ENCODE data around the gene PAXIP1.

Gene PAXIP1

DNA sequence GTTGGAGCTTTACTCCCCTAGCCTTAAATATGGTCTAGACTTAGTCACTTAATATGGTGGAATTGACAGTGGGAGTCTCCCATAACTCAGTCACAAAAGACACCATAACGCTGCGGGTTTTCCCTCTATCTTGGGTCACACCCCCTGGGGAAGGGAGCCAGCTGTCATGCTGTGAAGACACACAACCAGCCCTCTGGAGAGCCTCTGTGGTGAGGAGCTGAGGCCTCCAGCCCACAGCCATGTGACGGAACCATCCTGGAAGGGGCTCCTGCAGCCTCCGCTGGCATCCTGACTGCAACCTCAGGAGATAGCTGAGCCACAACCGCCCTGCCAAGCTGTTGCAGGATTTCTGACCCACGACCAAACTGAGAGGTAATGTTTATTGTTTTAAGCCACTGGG is 37.9 kb downstream of the PAXIP1 start:
- WGBS = 80% methylated on average over 5 of the region's 6 CpGs
- no peaks in the 10 kb centered on the region for H3K9me3 ChIP-seq (ENCODE audit: control insufficient read depth, low read length)

DNA sequence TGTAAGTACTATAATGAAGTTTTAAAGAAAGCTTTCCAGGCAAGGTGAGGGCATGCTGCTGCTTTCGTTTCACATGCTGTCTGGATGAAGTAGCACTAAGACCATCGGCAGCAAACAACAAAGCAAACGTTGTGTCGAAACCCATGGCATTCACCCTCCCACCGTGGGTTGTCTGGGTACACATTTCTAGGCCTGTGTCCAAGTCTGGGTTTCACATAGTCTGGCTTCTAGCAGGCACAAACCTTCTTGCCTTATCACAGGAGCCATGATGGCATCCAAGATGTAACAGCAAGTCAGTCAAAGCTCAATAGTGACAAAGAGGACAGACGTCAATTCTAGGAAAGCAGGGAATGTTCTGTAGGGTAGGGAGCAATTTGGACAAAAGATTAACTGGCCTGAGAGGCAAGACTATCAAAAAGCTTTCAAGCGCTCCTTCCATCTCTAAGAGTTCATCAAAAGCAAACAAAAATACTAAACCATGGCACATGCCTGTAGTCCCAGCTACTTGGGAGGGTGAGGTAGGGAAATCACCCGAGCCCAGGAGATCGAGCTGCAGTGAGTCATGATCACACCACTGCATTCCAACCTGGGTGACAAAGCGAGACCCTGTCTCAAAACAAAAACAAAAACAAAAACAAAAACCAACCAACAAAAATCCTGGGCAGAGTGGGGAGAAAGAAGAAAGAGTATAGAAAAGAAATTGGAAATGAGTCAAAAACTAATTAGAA is 42.7 kb downstream of the PAXIP1 start:
- Histone ChIP-seq H3K9me3 (ENCODE audit: control insufficient read depth, low read length) (no peaks in the 10 kb centered on the region), H3K23ac (ENCODE audit: low read length in 2 of 2) (no peak overlapping the region), H3K36me3 (ENCODE audit: control insufficient read depth in 1 of 2, insufficient read depth in 2 of 2, low read depth in 1 of 2, low read length in 2 of 2) (peaks cover 26 to 93% of the 10 kb centered on the region in 2 experiments), H4K8ac (ENCODE audit: low read length) (no peak overlapping the region), H3K79me1 (replicated peaks; ENCODE audit: low read length, poor library complexity, severe bottlenecking) (peaks cover 5% of the 10 kb centered on the region), H3K14ac (ENCODE audit: low read length in 2 of 2) (no peak overlapping the region), H3K27ac (ENCODE audit: low read length, poor library complexity, severe bottlenecking) (no peak overlapping the region), H2BK15ac (ENCODE audit: low read depth, poor library complexity, severe bottlenecking) (no peak overlapping the region), H2AFZ (ENCODE audit: low read depth, low read length) (no peak overlapping the region), H2BK5ac (ENCODE audit: low read depth, low read length, poor library complexity, severe bottlenecking) (no peak overlapping the region), H3K4me2 (ENCODE audit: low read length, poor library complexity, severe bottlenecking) (no peak overlapping the region), H3K18ac (ENCODE audit: low read depth in 1 of 2, low read length in 2 of 2) (no peak overlapping the region), H3K27me3 (ENCODE audit: control insufficient read depth in 1 of 2, insufficient read depth in 1 of 2, low read length in 2 of 2) (no peaks in the 10 kb centered on the region), H3K4ac (ENCODE audit: low read depth in 1 of 2, low read length in 2 of 2) (no peak overlapping the region), H3K9ac (ENCODE audit: low read length) (no peak overlapping the region), H4K91ac (ENCODE audit: low read length) (no peak overlapping the region), H3K4me3 (ENCODE audit: insufficient read depth in 1 of 2, low read depth in 1 of 2, low read length in 2 of 2) (no peak overlapping the region), H2BK120ac (ENCODE audit: low read depth, low read length) (no peak overlapping the region), H3K4me1 (ENCODE audit: control insufficient read depth, insufficient read depth, low read depth, low read length) (peaks cover 5% of the 10 kb centered on the region), H2AK5ac (ENCODE audit: low read length, severe bottlenecking) (no peak overlapping the region), H2BK12ac (ENCODE audit: low read length in 2 of 2) (no peak overlapping the region)
- DNase-seq = peak; percentile 6
- 95% methylated on average over 6 of the region's 10 CpGs for WGBS

More for the DNA sequence above, 37.9 kb downstream of the PAXIP1 start:
- H3K79me1 ChIP-seq (replicated peaks; ENCODE audit: low read length, poor library complexity, severe bottlenecking) = peaks cover 11% of the 10 kb centered on the region
- no peak overlapping the region for H3K4me3 ChIP-seq (ENCODE audit: insufficient read depth in 1 of 2, low read depth in 1 of 2, low read length in 2 of 2)
- H2BK120ac ChIP-seq (ENCODE audit: low read depth, low read length) = no peak overlapping the region
- no peak overlapping the region for H2BK15ac ChIP-seq (ENCODE audit: low read depth, poor library complexity, severe bottlenecking)
- no peak overlapping the region for H4K8ac ChIP-seq (ENCODE audit: low read length)
- no peak overlapping the region for H3K4me2 ChIP-seq (ENCODE audit: low read length, poor library complexity, severe bottlenecking)
- H3K4me1 ChIP-seq (ENCODE audit: control insufficient read depth, insufficient read depth, low read depth, low read length) = peaks cover 8% of the 10 kb centered on the region
- no peak overlapping the region for H4K91ac ChIP-seq (ENCODE audit: low read length)
- H3K27me3 ChIP-seq (ENCODE audit: control insufficient read depth in 1 of 2, insufficient read depth in 1 of 2, low read length in 2 of 2) = no peaks in the 10 kb centered on the region
- no peak overlapping the region for H2BK5ac ChIP-seq (ENCODE audit: low read depth, low read length, poor library complexity, severe bottlenecking)
- H2BK12ac ChIP-seq (ENCODE audit: low read length in 2 of 2) = no peak overlapping the region
- H3K14ac ChIP-seq (ENCODE audit: low read length in 2 of 2) = no peak overlapping the region
- no peak overlapping the region for H3K18ac ChIP-seq (ENCODE audit: low read depth in 1 of 2, low read length in 2 of 2)
- no peak overlapping the region for H3K23ac ChIP-seq (ENCODE audit: low read length in 2 of 2)
- DNase-seq = peak; percentile 1
- no peak overlapping the region for H2AFZ ChIP-seq (ENCODE audit: low read depth, low read length)
- no peak overlapping the region for H3K4ac ChIP-seq (ENCODE audit: low read depth in 1 of 2, low read length in 2 of 2)
- peaks cover 36 to 96% of the 10 kb centered on the region in 2 experiments for H3K36me3 ChIP-seq (ENCODE audit: control insufficient read depth in 1 of 2, insufficient read depth in 2 of 2, low read depth in 1 of 2, low read length in 2 of 2)
- no peak overlapping the region for H3K27ac ChIP-seq (ENCODE audit: low read length, poor library complexity, severe bottlenecking)
- no peak overlapping the region for H3K9ac ChIP-seq (ENCODE audit: low read length)
- H2AK5ac ChIP-seq (ENCODE audit: low read length, severe bottlenecking) = no peak overlapping the region

DNA sequence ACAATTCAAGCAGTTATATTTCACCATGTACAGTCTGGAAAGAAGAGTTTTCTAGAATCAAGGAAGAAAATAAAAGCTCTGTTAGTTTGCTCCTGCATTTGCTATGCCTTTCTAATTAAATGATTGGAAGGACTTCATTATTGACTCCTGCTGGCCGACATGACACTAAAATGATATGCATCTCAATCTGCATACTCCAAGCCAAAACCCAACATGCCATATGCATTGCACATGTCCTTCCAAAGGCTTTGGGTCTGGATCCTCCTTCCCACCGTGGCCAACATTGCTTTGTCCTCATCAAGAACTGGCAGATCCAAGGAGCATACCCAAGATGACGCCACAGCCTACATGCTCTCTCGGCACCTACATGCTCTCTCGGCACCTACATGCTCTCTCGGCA is 46.5 kb downstream of the PAXIP1 start:
- no peak overlapping the region for H2AK5ac ChIP-seq (ENCODE audit: low read length, severe bottlenecking)
- H3K4ac ChIP-seq (ENCODE audit: low read depth in 1 of 2, low read length in 2 of 2) = no peak overlapping the region
- no peak overlapping the region for H2BK12ac ChIP-seq (ENCODE audit: low read length in 2 of 2)
- H3K79me1 ChIP-seq (replicated peaks; ENCODE audit: low read length, poor library complexity, severe bottlenecking) = peaks cover 5% of the 10 kb centered on the region
- H2AFZ ChIP-seq (ENCODE audit: low read depth, low read length) = no peak overlapping the region
- WGBS = over 99% methylated on average over 6 of the region's 6 CpGs
- no peak for DNase-seq
- no peak overlapping the region for H3K18ac ChIP-seq (ENCODE audit: low read depth in 1 of 2, low read length in 2 of 2)
- no peak overlapping the region for H3K23ac ChIP-seq (ENCODE audit: low read length in 2 of 2)
- H3K14ac ChIP-seq (ENCODE audit: low read length in 2 of 2) = no peak overlapping the region
- H3K27ac ChIP-seq (ENCODE audit: low read length, poor library complexity, severe bottlenecking) = no peak overlapping the region
- no peak overlapping the region for H3K9ac ChIP-seq (ENCODE audit: low read length)
- peaks cover 25 to 88% of the 10 kb centered on the region in 2 experiments for H3K36me3 ChIP-seq (ENCODE audit: control insufficient read depth in 1 of 2, insufficient read depth in 2 of 2, low read depth in 1 of 2, low read length in 2 of 2)
- H3K27me3 ChIP-seq (ENCODE audit: control insufficient read depth in 1 of 2, insufficient read depth in 1 of 2, low read length in 2 of 2) = no peaks in the 10 kb centered on the region
- no peaks in the 10 kb centered on the region for H3K9me3 ChIP-seq (ENCODE audit: control insufficient read depth, low read length)
- no peak overlapping the region for H4K8ac ChIP-seq (ENCODE audit: low read length)
- H3K4me1 ChIP-seq (ENCODE audit: control insufficient read depth, insufficient read depth, low read depth, low read length) = peaks cover 2% of the 10 kb centered on the region
- H3K4me2 ChIP-seq (ENCODE audit: low read length, poor library complexity, severe bottlenecking) = no peak overlapping the region
- H2BK120ac ChIP-seq (ENCODE audit: low read depth, low read length) = no peak overlapping the region
- no peak overlapping the region for H4K91ac ChIP-seq (ENCODE audit: low read length)
- H3K4me3 ChIP-seq (ENCODE audit: insufficient read depth in 1 of 2, low read depth in 1 of 2, low read length in 2 of 2) = no peak overlapping the region
- H2BK5ac ChIP-seq (ENCODE audit: low read depth, low read length, poor library complexity, severe bottlenecking) = no peak overlapping the region
- no peak overlapping the region for H2BK15ac ChIP-seq (ENCODE audit: low read depth, poor library complexity, severe bottlenecking)

DNA sequence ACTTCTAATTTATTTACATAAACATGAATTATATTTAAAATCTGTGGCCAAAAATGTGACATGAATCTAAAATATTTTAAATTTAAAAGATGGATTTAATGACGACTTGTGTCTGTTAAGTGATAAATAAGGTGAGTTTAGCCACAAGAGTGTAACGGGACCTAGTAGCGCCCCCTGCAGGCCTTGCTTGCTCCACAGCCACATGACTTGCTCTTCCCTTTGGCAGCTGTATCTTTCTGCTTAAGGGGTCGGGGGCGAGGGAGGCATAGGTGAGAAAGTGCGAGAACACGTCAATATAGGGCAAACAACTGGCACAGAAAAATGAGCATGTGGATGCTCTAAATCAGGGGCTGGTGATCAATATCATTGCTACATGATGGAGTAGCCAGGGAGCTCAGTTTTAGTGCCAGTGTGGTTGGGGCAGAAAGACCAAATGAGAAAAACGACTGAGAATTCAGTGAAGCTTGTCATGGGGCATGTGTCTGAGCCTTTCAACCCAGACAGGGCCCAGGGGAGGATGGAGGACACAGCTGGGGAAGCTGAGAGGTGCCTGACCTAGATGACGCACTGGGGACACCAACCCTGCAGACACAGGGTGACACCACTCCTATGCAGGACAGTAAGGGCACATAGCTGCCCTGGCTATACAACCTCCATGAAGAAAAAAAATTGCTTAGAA is 49.8 kb downstream of the PAXIP1 start:
- Histone ChIP-seq H2AK5ac (ENCODE audit: low read length, severe bottlenecking) (no peak overlapping the region), H3K23ac (ENCODE audit: low read length in 2 of 2) (no peak overlapping the region), H3K36me3 (ENCODE audit: control insufficient read depth in 1 of 2, insufficient read depth in 2 of 2, low read depth in 1 of 2, low read length in 2 of 2) (peaks cover 21 to 79% of the 10 kb centered on the region in 2 experiments), H3K4me1 (ENCODE audit: control insufficient read depth, insufficient read depth, low read depth, low read length) (no peaks in the 10 kb centered on the region), H3K14ac (ENCODE audit: low read length in 2 of 2) (no peak overlapping the region), H2BK15ac (ENCODE audit: low read depth, poor library complexity, severe bottlenecking) (no peak overlapping the region), H3K9me3 (ENCODE audit: control insufficient read depth, low read length) (no peaks in the 10 kb centered on the region), H2BK12ac (ENCODE audit: low read length in 2 of 2) (no peak overlapping the region), H3K79me1 (replicated peaks; ENCODE audit: low read length, poor library complexity, severe bottlenecking) (peaks cover 1% of the 10 kb centered on the region), H2AFZ (ENCODE audit: low read depth, low read length) (no peak overlapping the region), H4K8ac (ENCODE audit: low read length) (peak overlapping the region; percentile 4), H3K27ac (ENCODE audit: low read length, poor library complexity, severe bottlenecking) (no peak overlapping the region), H3K9ac (ENCODE audit: low read length) (no peak overlapping the region), H2BK5ac (ENCODE audit: low read depth, low read length, poor library complexity, severe bottlenecking) (no peak overlapping the region), H2BK120ac (ENCODE audit: low read depth, low read length) (no peak overlapping the region), H3K4ac (ENCODE audit: low read depth in 1 of 2, low read length in 2 of 2) (no peak overlapping the region), H4K91ac (ENCODE audit: low read length) (no peak overlapping the region), H3K4me3 (ENCODE audit: insufficient read depth in 1 of 2, low read depth in 1 of 2, low read length in 2 of 2) (no peak overlapping the region), H3K27me3 (ENCODE audit: control insufficient read depth in 1 of 2, insufficient read depth in 1 of 2, low read length in 2 of 2) (no peaks in the 10 kb centered on the region), H3K18ac (ENCODE audit: low read depth in 1 of 2, low read length in 2 of 2) (no peak overlapping the region), H3K4me2 (ENCODE audit: low read length, poor library complexity, severe bottlenecking) (no peak overlapping the region)
- 71% methylated on average over 8 of the region's 9 CpGs for WGBS
- DNase-seq = peak; percentile 50

Measured in mesenchymal stem cell (in vitro differentiated cells and primary cell).